GM13977 (cell line): Measurements from ENCODE around the gene SLC39A13.
"Not testable (repeated sequence)": the region's sequence is repeated elsewhere in the genome, so short reads cannot be mapped to it uniquely, and the experiment has no call there.

Experiments used
- DNase-seq: peaks from one replicate; pipeline ENCODE4 v3.0.0; 2012; ENCODE audit warnings: low spot score
- CTCF ChIP-seq: IDR thresholded peaks from 2 replicates; pipeline ENCODE4 v1.5.1; 2012; ENCODE audit warnings: mild to moderate bottlenecking, control low read depth; ENCODE audit not compliant: insufficient read depth; ENCODE audit errors: extremely low read depth, missing control alignments
- in situ Hi-C: fragments of 300-500 bp; cut with MboI; formaldehyde crosslinking; loops from one replicate; pipeline ENCODE4 v1.12.0; 2022; ENCODE audit warnings: low sequenced_read_pairs, low pct_unique_long_range_greater_than_20kb, mixed read lengths, inconsistent platforms; ENCODE audit not compliant: unreplicated experiment

The SLC39A13 gene

DNA sequence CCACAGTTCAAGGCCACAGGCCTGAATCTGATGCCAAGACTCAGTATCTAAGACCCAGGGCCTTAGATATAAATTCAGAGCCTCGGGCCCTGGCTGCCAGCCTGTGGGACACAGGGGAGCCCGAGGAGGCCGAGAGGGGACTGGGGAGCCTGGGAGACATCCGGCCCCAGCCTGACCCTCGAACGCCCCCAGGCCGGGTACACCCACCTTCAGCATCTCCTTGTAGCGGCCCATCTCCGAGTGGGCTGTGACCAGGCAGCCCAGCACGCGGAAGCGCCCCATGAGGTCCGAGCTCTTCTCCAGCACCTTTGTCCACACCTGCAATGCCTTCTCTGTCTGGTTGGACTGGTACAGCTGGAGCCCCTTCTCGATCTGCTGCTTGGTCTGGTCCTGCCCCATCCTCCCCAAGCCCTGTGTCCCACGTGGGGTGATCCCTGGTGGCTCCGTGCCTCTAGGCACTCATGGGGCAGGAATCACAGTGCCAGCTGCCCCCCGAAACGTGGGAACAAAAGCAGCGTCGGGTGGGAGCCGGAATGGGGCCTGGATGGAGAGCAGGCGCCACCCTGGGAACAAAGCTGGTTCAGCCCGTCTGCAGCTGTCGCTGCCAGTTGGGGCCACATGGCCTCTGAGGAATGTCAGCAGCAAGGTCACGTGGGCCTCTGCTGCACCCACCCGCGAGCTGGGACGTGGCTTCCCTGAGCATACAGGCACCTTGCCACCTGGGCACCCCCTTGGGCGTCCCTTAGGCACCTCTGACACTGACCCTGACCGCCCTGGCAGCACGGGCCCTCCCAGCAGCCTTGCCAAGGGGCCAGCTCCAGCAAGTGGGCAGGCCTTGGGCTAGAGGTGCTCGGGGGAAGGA, 40.4 kb downstream of the SLC39A13 start, which contains the start of gene RAPSN:
Gene RAPSN, minus strand, starts transcription at position 571 of the 862 bp plus-strand sequence. Its CDS starts 172 bp downstream, at position 399.
- DNase-seq = no peak
- TF ChIP-seq CTCF = no peak
- in situ Hi-C loops = no loop called here

GRCh38 chr11:47449541-47449940, 41.2 kb downstream of the SLC39A13 start:
- no peak for DNase-seq
- no peak for TF ChIP-seq CTCF
- in situ Hi-C loops = no loop called here

DNA sequence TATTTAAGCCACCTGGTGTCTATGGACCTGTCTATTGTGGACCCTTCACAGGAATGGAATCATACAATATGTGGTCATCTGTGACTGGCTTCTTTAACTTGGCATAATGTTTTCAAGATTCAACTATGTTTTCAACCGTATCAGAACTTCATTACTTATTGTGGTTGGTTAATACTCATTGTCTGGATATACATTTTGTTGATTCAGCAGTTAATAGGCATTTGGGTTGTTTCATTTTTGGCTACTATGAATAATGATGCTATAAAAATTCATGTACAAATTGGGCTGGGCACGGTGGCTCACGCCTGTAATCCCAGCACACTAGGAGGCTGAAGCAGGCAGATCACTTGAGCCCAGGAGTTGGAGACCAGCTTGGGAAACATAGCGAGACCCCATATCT, 43.0 kb downstream of the SLC39A13 start:
- TF ChIP-seq CTCF = no peak
- in situ Hi-C loops = no loop called here
- DNase-seq = no peak

- DNase-seq = no peak
- in situ Hi-C loops = no loop called here
- TF ChIP-seq CTCF = no peak
Observed at GRCh38 chr11:47451990-47452389, 43.6 kb downstream of the SLC39A13 start.

DNA sequence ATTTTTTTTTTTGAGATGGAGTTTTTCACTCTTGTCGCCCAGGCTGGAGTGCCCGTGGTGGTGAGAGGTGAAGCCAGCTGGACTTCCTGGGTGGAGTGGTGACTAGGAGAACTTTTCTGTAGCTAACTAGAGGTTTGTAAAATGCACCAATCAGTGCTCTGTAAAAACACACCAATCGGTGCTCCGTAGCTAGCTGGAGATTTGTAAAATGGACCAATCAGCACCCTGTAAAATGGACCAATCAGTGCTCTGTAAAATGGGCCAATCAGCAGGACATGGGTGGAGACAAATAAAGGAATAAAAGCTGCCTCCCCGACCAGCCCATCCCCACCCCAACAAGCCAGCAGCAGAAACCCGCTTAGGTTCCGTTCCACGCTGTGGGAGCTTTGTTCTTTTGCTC, 45.0 kb downstream of the SLC39A13 start:
- DNase-seq = no peak
- in situ Hi-C loops = no loop called here
- no peak for TF ChIP-seq CTCF

- peak; percentile 82 for TF ChIP-seq CTCF
- peak; percentile 84 for DNase-seq
- in situ Hi-C loops = not testable (repeated sequence)
Observed at GRCh38 chr11:47454258-47454671, 45.9 kb downstream of the SLC39A13 start.
